Psoas muscle (tissue), 8 donors: ENCODE measurements around the gene MCTS1. TPM values are rescaled to one million over a fixed set of nuclear protein-coding genes. Genes with fewer than 3 reads are reported as not detected.
A peak's percentile ranks its signal among the peaks of the same experiment; 100 is the strongest.

ENCODE experiments used
- ATAC-seq, 4 donors: fragments of 200-7000 bp; cut with Tn5 transposase; one replicate each; pipeline ENCODE4 v1.9.1; 2020; ENCODE audit warnings: moderate library complexity in 3 of 4, mild to moderate bottlenecking in 2 of 4
- DNase-seq, 2 donors: peaks; one replicate each; pipeline ENCODE4 v3.0.0-alpha.2; 2020
- H3K27ac ChIP-seq: fragments of 200-600 bp; one replicate; pipeline ENCODE4 v1.8.0; 2022
- H3K27me3 ChIP-seq, 3 donors: fragments of 200-600 bp in 1 of 3; one replicate each; pipeline versions ENCODE4 v1.6.1 to v1.8.0; 2013 to 2022; ENCODE audit warnings: low read length in 2 of 3, mild to moderate bottlenecking in 2 of 3, moderate library complexity in 1 of 3; ENCODE audit not compliant: insufficient read depth in 3 of 3
- H3K36me3 ChIP-seq, 2 donors: fragments of 200-600 bp in 1 of 2; one replicate each; pipeline versions ENCODE4 v1.6.1 to v1.8.0; 2013 to 2022; ENCODE audit warnings: low read depth in 1 of 2, mild to moderate bottlenecking in 1 of 2, moderate library complexity in 1 of 2; ENCODE audit not compliant: insufficient read depth in 1 of 2
- H3K4me1 ChIP-seq: fragments of 200-600 bp; one replicate; pipeline ENCODE4 v1.8.0; 2022
- H3K4me3 ChIP-seq: fragments of 200-600 bp; one replicate; pipeline ENCODE4 v1.8.0; 2022; ENCODE audit warnings: mild to moderate bottlenecking
- H3K9me3 ChIP-seq: fragments of 200-600 bp; one replicate; pipeline ENCODE4 v1.8.0; 2022
- WGBS, 3 donors: extraction: QIAGEN DNeasy Blood & Tissue Kit; methylation state at CpG; one replicate each; pipeline versions ENCODE4 v1.1.6 to v1.1.7; 2013; 5-methylcytosine and 5-hydroxymethylcytosine counted together
- intact Hi-C, 2 donors: fragments of 100-400 bp; cut with DNase I; formaldehyde crosslinking; loops; one replicate each; pipeline versions ENCODE4 v1.11.0 to v1.14.2; 2022
- polyA plus RNA-seq, 3 donors: library from polyadenylated mRNA; stranded (reverse); fragments of 200-250 nt; gene quantifications; one replicate each; pipeline ENCODE4 v1.2.3, GENCODE V29; 2013
- total RNA-seq, 4 donors: library from RNA; stranded (reverse); fragmentation: NEBNext Ultra II Directional in 2 of 4; extraction: Animal tissue kit (Norgen Biotek cat#: 25700) in 2 of 4; gene quantifications; one replicate each; pipeline versions ENCODE4 v1.2.1 to v1.2.4, GENCODE V29; 2021 to 2023
- TF ChIP-seq, protein P1 (sequence below): fragments of 200-600 bp; IDR thresholded peaks from one replicate; pipeline ENCODE4 v1.8.0; 2022; ENCODE audit warnings: antibody characterized with exemption
- donor health status: healthy with polysubstance abuse.
- donor health status: DM: no; HTN: no; CAD: no; lungs with moderate emphysema.
- donor health status: Bipolar disorder and iron deficiency.
- donor health status: healthy.
- donor health status: DM: yes; HTN: yes; CAD: no.
- donor health status: DM: no; HTN: no; CAD: no.
- donor health status: DM: no; HTN: no; CAD: no.
- donor health status: DM: yes; HTN: yes; CAD: no.

The MCTS1 gene
- total and polyA plus RNA-seq, 7 donors = 23.0 to 54.3 (median 28.8) TPM

DNA sequence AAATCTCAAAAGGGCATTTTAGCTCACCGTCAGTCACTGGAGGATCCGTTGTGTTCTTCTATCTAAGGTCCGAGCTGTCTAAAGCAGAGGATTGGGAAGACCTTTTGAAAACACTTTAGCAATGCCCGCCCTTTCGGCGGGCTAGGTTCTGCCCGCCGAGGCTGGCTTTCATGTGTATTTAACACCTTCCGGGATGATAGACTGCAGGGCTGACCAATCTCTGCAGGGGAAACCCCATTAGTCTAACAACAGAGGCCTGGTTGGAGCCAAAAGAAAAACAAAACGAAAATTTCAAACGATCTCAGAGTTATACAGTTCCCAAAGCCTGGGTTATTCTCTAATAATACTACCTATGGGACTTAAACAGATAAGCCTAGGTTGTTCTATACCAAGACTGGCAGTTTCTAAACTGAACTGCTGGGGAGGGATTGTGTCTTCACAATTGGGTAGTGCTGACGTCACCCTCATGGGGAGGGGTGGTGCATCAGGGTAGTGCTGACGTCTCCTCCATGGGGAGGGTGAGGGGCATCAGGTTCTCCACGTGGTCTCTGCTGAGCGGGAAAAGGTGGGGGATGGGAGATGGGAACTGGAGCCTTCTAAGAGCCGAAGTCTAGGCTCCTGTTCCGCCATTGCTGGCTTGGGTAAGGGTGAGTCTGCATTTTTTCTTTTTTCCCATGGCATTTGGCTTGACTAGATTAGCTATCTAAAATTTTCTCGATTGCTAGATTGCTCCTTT is 28.4 kb upstream of the MCTS1 start:
- intact Hi-C loops = no loop called here
- WGBS, 3 donors = 63 to 83% (median 82%) methylated on average over 18 of the region's 18 CpGs

DNA sequence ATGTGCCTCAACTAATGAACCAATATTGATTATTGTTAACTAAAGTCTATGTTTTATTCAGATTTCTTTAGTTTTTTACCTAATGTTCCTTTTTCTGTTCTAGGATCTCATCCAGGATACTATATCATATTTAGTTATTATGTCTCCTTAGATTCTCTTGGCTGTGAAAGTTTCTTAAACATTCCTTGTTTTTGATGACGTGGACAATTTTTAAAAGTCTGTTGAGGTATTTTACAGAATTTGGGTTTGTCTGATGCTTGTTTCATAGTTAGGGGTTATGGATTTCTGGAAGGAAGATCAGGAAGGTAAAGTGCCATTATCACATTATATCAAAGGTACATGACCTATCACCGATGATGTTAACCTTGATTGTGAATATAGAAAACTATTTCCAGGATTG is 18.2 kb upstream of the MCTS1 start:
- DNase-seq (no peak), ATAC-seq (no peak)
- Histone ChIP-seq H3K4me3 (no peak overlapping the region), H3K27ac (no peak overlapping the region), H3K27me3 (no peaks in the 10 kb centered on the region), H3K9me3 (no peaks in the 10 kb centered on the region), H3K4me1 (no peaks in the 10 kb centered on the region), H3K36me3 (no peaks in the 10 kb centered on the region)
- 82 to 98% (median 94%) methylated on average over 2 of the region's 2 CpGs for WGBS, 3 donors
- intact Hi-C loops = no loop called here
- TF ChIP-seq, protein P1, sequence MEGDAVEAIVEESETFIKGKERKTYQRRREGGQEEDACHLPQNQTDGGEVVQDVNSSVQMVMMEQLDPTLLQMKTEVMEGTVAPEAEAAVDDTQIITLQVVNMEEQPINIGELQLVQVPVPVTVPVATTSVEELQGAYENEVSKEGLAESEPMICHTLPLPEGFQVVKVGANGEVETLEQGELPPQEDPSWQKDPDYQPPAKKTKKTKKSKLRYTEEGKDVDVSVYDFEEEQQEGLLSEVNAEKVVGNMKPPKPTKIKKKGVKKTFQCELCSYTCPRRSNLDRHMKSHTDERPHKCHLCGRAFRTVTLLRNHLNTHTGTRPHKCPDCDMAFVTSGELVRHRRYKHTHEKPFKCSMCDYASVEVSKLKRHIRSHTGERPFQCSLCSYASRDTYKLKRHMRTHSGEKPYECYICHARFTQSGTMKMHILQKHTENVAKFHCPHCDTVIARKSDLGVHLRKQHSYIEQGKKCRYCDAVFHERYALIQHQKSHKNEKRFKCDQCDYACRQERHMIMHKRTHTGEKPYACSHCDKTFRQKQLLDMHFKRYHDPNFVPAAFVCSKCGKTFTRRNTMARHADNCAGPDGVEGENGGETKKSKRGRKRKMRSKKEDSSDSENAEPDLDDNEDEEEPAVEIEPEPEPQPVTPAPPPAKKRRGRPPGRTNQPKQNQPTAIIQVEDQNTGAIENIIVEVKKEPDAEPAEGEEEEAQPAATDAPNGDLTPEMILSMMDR = no peak

More for the DNA sequence above, 28.4 kb upstream of the MCTS1 start:
- Histone ChIP-seq H3K4me1 (no peaks in the 10 kb centered on the region), H3K9me3 (no peaks in the 10 kb centered on the region), H3K36me3 (no peaks in the 10 kb centered on the region), H3K4me3 (no peak overlapping the region), H3K27me3 (no peaks in the 10 kb centered on the region), H3K27ac (no peak overlapping the region)
- ATAC-seq (no peak), DNase-seq (no peak)
- TF ChIP-seq, protein P1 = no peak

DNA sequence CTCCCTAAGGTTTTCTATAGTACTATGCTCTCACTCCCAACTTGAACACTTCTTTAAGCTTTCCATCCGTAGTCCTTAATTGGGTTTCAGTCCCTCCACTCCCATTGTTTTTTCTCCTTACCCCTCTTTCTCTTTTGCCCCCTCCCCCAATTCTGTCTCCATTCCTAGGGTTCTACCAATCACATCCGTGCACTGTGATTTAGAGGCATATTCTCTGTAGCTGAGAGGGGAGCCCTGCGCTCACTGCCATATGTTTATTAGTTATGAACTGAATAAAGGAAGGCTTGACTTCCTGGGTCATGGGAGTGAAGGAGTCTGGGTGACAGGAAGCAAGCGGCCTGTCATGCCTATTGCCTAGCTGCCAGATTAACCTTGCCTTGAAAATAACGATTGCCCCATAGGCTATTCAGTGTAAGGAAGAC is 471 bp downstream of the MCTS1 start:
- TF ChIP-seq, protein P1 = no peak
- WGBS, 3 donors = 0 to 23% (median 2%) methylated on average over 5 of the region's 5 CpGs
- H3K9me3 ChIP-seq = no peaks in the 10 kb centered on the region
- no peak for DNase-seq
- no peaks in the 10 kb centered on the region for H3K4me1 ChIP-seq
- no peaks in the 10 kb centered on the region for H3K27me3 ChIP-seq
- intact Hi-C loops = loop anchor here (1.0 to 2.0 kb wide), 2 partner anchors 43 to 44 kb away; partner anchors contain the start of gene CUL4B (in 1 of the 2)
- H3K36me3 ChIP-seq = peaks cover 0 to 13% of the 10 kb centered on the region in 2 donors
- H3K4me3 ChIP-seq = peak overlapping the region; percentile 70
- peak overlapping the region; percentile 86 for H3K27ac ChIP-seq
- peak; percentile 79 to 86 (median 82) for ATAC-seq

DNA sequence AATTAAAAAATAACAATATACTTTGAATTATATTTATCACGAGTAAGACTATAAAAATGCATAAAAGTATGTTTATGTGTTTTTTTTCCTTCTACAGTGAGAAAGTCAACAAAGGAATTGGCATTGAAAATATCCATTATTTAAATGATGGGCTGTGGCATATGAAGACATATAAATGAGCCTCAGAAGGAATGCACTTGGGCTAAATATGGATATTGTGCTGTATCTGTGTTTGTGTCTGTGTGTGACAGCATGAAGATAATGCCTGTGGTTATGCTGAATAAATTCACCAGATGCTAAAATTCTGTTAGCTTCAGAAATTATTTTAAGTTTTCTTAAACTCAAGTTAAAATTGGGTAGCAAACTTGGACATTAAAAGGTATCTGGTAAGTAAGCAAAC is 8.2 kb downstream of the MCTS1 start:
- no peak overlapping the region for H3K27ac ChIP-seq
- H3K27me3 ChIP-seq = no peaks in the 10 kb centered on the region
- H3K4me1 ChIP-seq = no peaks in the 10 kb centered on the region
- H3K9me3 ChIP-seq = no peaks in the 10 kb centered on the region
- intact Hi-C loops = no loop called here
- DNase-seq = no peak
- ATAC-seq = no peak
- H3K4me3 ChIP-seq = no peak overlapping the region
- H3K36me3 ChIP-seq = peaks cover 0 to 56% of the 10 kb centered on the region in 2 donors
- WGBS, 3 donors = 78 to 92% (median 87%) methylated on average over 1 of the region's 1 CpG
- TF ChIP-seq, protein P1 = no peak

DNA sequence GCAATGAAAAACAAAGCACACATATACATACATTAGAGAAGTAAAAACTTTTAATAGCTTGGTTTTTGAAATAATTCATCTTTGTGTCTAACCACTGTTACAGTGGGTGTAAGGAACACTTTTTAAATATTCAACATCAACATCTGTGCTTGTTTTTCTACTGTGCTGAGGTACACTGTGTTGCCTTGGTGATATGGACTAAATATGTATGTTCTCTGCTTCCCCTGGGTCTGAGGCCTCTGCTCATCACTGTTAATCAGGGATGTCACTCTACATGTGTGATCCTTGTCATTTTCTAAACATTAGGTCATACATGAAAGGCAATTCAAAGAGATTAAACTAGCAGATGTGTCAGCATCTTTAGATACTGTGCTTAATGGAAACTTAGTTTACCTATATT is 10.9 kb downstream of the MCTS1 start:
- intact Hi-C loops = no loop called here

More for the DNA sequence above, 10.9 kb downstream of the MCTS1 start:
- TF ChIP-seq, protein P1 = no peak
- H3K36me3 ChIP-seq = peaks cover 0 to 43% of the 10 kb centered on the region in 2 donors
- H3K4me3 ChIP-seq = no peak overlapping the region
- ATAC-seq = no peak
- H3K27me3 ChIP-seq = no peaks in the 10 kb centered on the region
- H3K4me1 ChIP-seq = no peaks in the 10 kb centered on the region
- H3K9me3 ChIP-seq = no peaks in the 10 kb centered on the region
- no peak overlapping the region for H3K27ac ChIP-seq
- no peak for DNase-seq
